Mucosa of descending colon (tissue), 3 donors: ENCODE measurements around the gene SPTAN1. TPM values are rescaled to one million over a fixed set of nuclear protein-coding genes. Genes with fewer than 3 reads are reported as not detected.
"Not testable (repeated sequence)": the region's sequence is repeated elsewhere in the genome, so short reads cannot be mapped to it uniquely, and the experiment has no call there.

Experiments
- ATAC-seq: fragments of 200-7000 bp; cut with Tn5 transposase; one replicate; pipeline ENCODE4 v1.9.1; 2020; ENCODE audit warnings: mild to moderate bottlenecking, moderate library complexity
- DNase-seq, 3 donors: peaks; one replicate each; pipeline ENCODE4 v3.0.0-alpha.2; 2020
- H3K36me3 ChIP-seq: fragments of 200-600 bp; one replicate; pipeline ENCODE4 v1.8.0; 2021; ENCODE audit warnings: low read depth, mild to moderate bottlenecking
- H3K4me1 ChIP-seq: fragments of 200-600 bp; one replicate; pipeline ENCODE4 v1.8.0; 2021; ENCODE audit warnings: low read depth, mild to moderate bottlenecking
- H3K4me3 ChIP-seq: fragments of 200-600 bp; one replicate; pipeline ENCODE4 v1.8.0; 2021; ENCODE audit warnings: mild to moderate bottlenecking
- H3K9me3 ChIP-seq: fragments of 200-600 bp; one replicate; pipeline ENCODE4 v1.8.0; 2021; ENCODE audit warnings: mild to moderate bottlenecking
- CTCF ChIP-seq: fragments of 200-600 bp; IDR thresholded peaks from one replicate; pipeline ENCODE4 v1.8.0; 2022; ENCODE audit warnings: antibody characterized with exemption, mild to moderate bottlenecking
- intact Hi-C, 2 donors: fragments of 100-400 bp; cut with DNase I in 1 of 2; cut with micrococcal nuclease in 1 of 2; formaldehyde crosslinking; loops; one replicate each; pipeline versions ENCODE4 v1.11.0 to v1.11.1; 2022; cut with DNase I, micrococcal nuclease
- total RNA-seq, 3 donors: library from RNA; stranded (reverse); fragmentation: NEBNext Ultra II Directional in 2 of 3; extraction: Animal tissue kit (Norgen Biotek cat#: 25700) in 2 of 3; gene quantifications; one replicate each; pipeline versions ENCODE4 v1.2.1 to v1.2.4, GENCODE V29; 2021 to 2023
- donor health status: DM: no; HTN: no; CAD: no; lungs with moderate emphysema.
- donor health status: DM: no; HTN: no; CAD: no.
- donor health status: DM: no; HTN: yes; CAD: no.

SPTAN1 gene
- total RNA-seq, 3 donors from 2014 or later: 235 to 322 (median 321) TPM

GRCh38 chr9:128654481-128654880, 102.1 kb downstream of the SPTAN1 start:
- no peaks in the 10 kb centered on the region for H3K36me3 ChIP-seq
- TF ChIP-seq CTCF: no peak
- H3K9me3 ChIP-seq: no peaks in the 10 kb centered on the region
- no peak for ATAC-seq
- no peak for DNase-seq
- H3K4me3 ChIP-seq: no peak overlapping the region
- H3K4me1 ChIP-seq: no peaks in the 10 kb centered on the region
- intact Hi-C loops: no loop called here

GRCh38 chr9:128656416-128657343, 104.3 kb downstream of the SPTAN1 start, which contains the start of gene DYNC2I2:
Gene DYNC2I2, minus strand, starts transcription at chr9:128656847. Its CDS starts 121 bp downstream, at chr9:128656726.
- ATAC-seq: peak; percentile 99
- no peaks in the 10 kb centered on the region for H3K36me3 ChIP-seq
- intact Hi-C loops: no loop called here
- no peak for TF ChIP-seq CTCF
- no peaks in the 10 kb centered on the region for H3K9me3 ChIP-seq
- peak; percentile 98 for DNase-seq
- H3K4me1 ChIP-seq: no peaks in the 10 kb centered on the region
- H3K4me3 ChIP-seq: peak within 1 kb of the TSS; percentile 57

GRCh38 chr9:128657344-128657704, 104.9 kb downstream of the SPTAN1 start:
- DNase-seq (peak in 1 of 3 donors; percentile 27), ATAC-seq (no peak)
- no peaks in the 10 kb centered on the region for H3K9me3 ChIP-seq
- intact Hi-C loops: no loop called here
- no peaks in the 10 kb centered on the region for H3K36me3 ChIP-seq
- TF ChIP-seq CTCF: no peak
- H3K4me1 ChIP-seq: no peaks in the 10 kb centered on the region
- no peak overlapping the region for H3K4me3 ChIP-seq

GRCh38 chr9:128657796-128658195, 105.4 kb downstream of the SPTAN1 start:
- Histone ChIP-seq H3K4me3 (no peak overlapping the region), H3K36me3 (no peaks in the 10 kb centered on the region), H3K4me1 (no peaks in the 10 kb centered on the region), H3K9me3 (no peaks in the 10 kb centered on the region)
- DNase-seq: no peak
- intact Hi-C loops: no loop called here
- ATAC-seq: no peak
- TF ChIP-seq CTCF: no peak

- peak; percentile 52 for ATAC-seq
- H3K9me3 ChIP-seq, intact Hi-C loops: not testable (repeated sequence)
Observed at GRCh38 chr9:128666481-128666941, 114.1 kb downstream of the SPTAN1 start.

GRCh38 chr9:128669786-128670185, 117.4 kb downstream of the SPTAN1 start:
- H3K36me3 ChIP-seq: no peaks in the 10 kb centered on the region
- no peaks in the 10 kb centered on the region for H3K4me1 ChIP-seq
- no peak for ATAC-seq
- peak in 1 of 3 donors; percentile 14 for DNase-seq
- no peak overlapping the region for H3K4me3 ChIP-seq
- no peaks in the 10 kb centered on the region for H3K9me3 ChIP-seq
- intact Hi-C loops: no loop called here
- no peak for TF ChIP-seq CTCF

More at GRCh38 chr9:128666481-128666941, 114.1 kb downstream of the SPTAN1 start:
- H3K4me3 ChIP-seq, H3K36me3 ChIP-seq, DNase-seq, H3K4me1 ChIP-seq: not testable (repeated sequence)
